Thoracic aorta (tissue), 2 donors: ENCODE results near the gene KCNJ15. TPM values are rescaled to one million over a fixed set of nuclear protein-coding genes. Genes with fewer than 3 reads are reported as not detected.
A peak's percentile ranks its signal among the peaks of the same experiment; 100 is the strongest.

Source experiments
- ATAC-seq: fragments of 150-250 bp; one replicate; pipeline ENCODE4 v1.8.0; 2017; ENCODE audit warnings: low read depth; ENCODE audit not compliant: insufficient number of reproducible peaks, low FRiP score
- DNase-seq: peaks from one replicate; pipeline ENCODE4 v3.0.0-alpha.2; 2020; ENCODE audit warnings: low spot score
- H3K27ac ChIP-seq, 2 donors: fragments of 200-600 bp; sonication (generic); 1 replicate in 1 of 2; 2 replicates in 1 of 2; pipeline ENCODE4 v1.5.1; 2016; ENCODE audit warnings: mild to moderate bottlenecking in 2 of 2, moderate library complexity in 2 of 2
- H3K27me3 ChIP-seq: fragments of 200-600 bp; sonication (generic); replicated peaks from 2 replicates; pipeline ENCODE4 v1.6.0; 2016; ENCODE audit warnings: mild to moderate bottlenecking; ENCODE audit not compliant: insufficient read depth
- H3K36me3 ChIP-seq: fragments of 200-600 bp; sonication (generic); one replicate; pipeline ENCODE4 v1.5.1; 2016
- H3K4me1 ChIP-seq, 2 donors: fragments of 200-600 bp; sonication (generic); 1 replicate in 1 of 2; 2 replicates in 1 of 2; pipeline versions ENCODE4 v1.5.1 to v1.6.0; 2016; ENCODE audit warnings: low read depth in 2 of 2, mild to moderate bottlenecking in 1 of 2; ENCODE audit not compliant: control insufficient read depth in 1 of 2
- H3K4me3 ChIP-seq: fragments of 200-600 bp; sonication (generic); 2 replicates; pipeline ENCODE4 v1.5.1; 2016; ENCODE audit warnings: mild to moderate bottlenecking
- H3K9me3 ChIP-seq: fragments of 200-600 bp; sonication (generic); 2 replicates; pipeline ENCODE4 v1.5.1; 2016
- CTCF ChIP-seq: fragments of 200-600 bp; sonication (generic); IDR thresholded peaks from one replicate; pipeline ENCODE4 v1.5.1; 2019; ENCODE audit warnings: antibody characterized with exemption
- total RNA-seq, 2 donors: library from RNA; depleted of rRNA; stranded (reverse); fragments of >200 nt; gene quantifications; one replicate each; pipeline versions ENCODE4 v1.1.0 to v1.2.3, GENCODE V29; 2016

Gene KCNJ15
- total RNA-seq, 2 donors from 2014 or later: 0.41 to 1.8 TPM

- Histone ChIP-seq H3K9me3 (no peaks in the 10 kb centered on the region), H3K27ac (peak overlapping the region; percentile 55 to 69), H3K4me3 (no peak overlapping the region), H3K27me3 (no peaks in the 10 kb centered on the region), H3K36me3 (no peaks in the 10 kb centered on the region), H3K4me1 (peaks cover 5 to 38% of the 10 kb centered on the region in 2 donors)
- DNase-seq (peak; percentile 82), ATAC-seq (peak; percentile 90)
- TF ChIP-seq CTCF: no peak
Observed at GRCh38 chr21:38303300-38303699, 46.5 kb downstream of the KCNJ15 start.

- ATAC-seq (no peak), DNase-seq (no peak)
- Histone ChIP-seq H3K4me1 (peaks cover 9 to 50% of the 10 kb centered on the region in 2 donors), H3K27me3 (no peaks in the 10 kb centered on the region), H3K27ac (peak overlapping the region; percentile 29 to 52), H3K36me3 (no peaks in the 10 kb centered on the region), H3K9me3 (no peaks in the 10 kb centered on the region), H3K4me3 (peak overlapping the region; percentile 7)
- TF ChIP-seq CTCF: no peak
Observed at GRCh38 chr21:38306433-38307141, 49.8 kb downstream of the KCNJ15 start.

GRCh38 chr21:38307771-38308531, 51.2 kb downstream of the KCNJ15 start:
- ATAC-seq (no peak), DNase-seq (no peak)
- H3K36me3 ChIP-seq: no peaks in the 10 kb centered on the region
- no peaks in the 10 kb centered on the region for H3K27me3 ChIP-seq
- H3K9me3 ChIP-seq: no peaks in the 10 kb centered on the region
- peak overlapping the region; percentile 48 to 69 for H3K27ac ChIP-seq
- H3K4me1 ChIP-seq: peaks cover 9 to 48% of the 10 kb centered on the region in 2 donors
- TF ChIP-seq CTCF: no peak
- H3K4me3 ChIP-seq: no peak overlapping the region

- no peak overlapping the region for H3K4me3 ChIP-seq
- DNase-seq: no peak
- peak; percentile 79 for ATAC-seq
- no peaks in the 10 kb centered on the region for H3K36me3 ChIP-seq
- H3K27me3 ChIP-seq: no peaks in the 10 kb centered on the region
- peaks cover 9 to 42% of the 10 kb centered on the region in 2 donors for H3K4me1 ChIP-seq
- TF ChIP-seq CTCF: no peak
- no peaks in the 10 kb centered on the region for H3K9me3 ChIP-seq
- H3K27ac ChIP-seq: peak overlapping the region; percentile 48 to 69
Observed at GRCh38 chr21:38308532-38309119, 51.8 kb downstream of the KCNJ15 start.
